ENCODE measurements around the gene RIN3. TPM values are rescaled to one million over a fixed set of nuclear protein-coding genes. Genes with fewer than 3 reads are reported as not detected.

RIN3 gene
- total RNA-seq, 1 experiment from 2014 or later, result 4.8 TPM

DNA sequence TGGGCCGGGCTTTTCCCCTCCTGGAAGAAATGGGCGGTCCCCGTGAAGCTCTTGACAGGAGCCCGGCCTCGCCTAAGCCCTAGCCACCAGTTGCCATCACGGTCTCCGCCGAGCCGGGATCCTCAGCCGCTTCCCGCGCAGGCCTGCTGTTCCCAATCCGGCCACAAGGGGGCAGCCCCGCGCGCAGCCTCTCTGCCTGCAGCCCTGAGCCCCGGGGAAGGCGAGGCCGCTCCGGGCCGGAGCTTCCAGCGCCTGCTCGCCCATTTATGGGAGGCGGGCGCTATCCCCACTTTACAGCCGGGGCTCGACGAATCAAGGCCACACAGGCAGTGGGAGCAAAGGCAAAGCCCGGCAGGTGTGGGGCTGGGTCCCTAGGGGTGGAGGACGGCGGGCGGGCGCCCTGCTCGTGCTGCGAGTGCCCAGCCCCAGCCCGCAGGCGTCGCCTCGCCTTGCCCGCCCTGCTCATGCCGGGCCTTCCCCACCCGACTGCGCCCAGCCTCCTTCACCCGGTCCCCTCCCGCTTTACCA is 173.4 kb downstream of the RIN3 start:
- peak overlapping the region; percentile 63 for H2AFZ ChIP-seq (ENCODE audit: low read length)
- no TSS peak for BruUV-seq (replicated peaks)
- H3K4me2 ChIP-seq (ENCODE audit: low read length), result peak overlapping the region; percentile 70
- H3K9me2 ChIP-seq (replicated peaks; ENCODE audit: low read length), result no peaks in the 10 kb centered on the region
- no peaks in the 10 kb centered on the region for H3K27me3 ChIP-seq (ENCODE audit: low read length)
- ChIA-PET POLR2A (ENCODE audit: unreplicated experiment) (no interaction called here), CTCF (interaction anchor here (0.6 kb wide), 2 partner anchors 101 to 566 kb away, joined by 3 read pairs; no protein-coding TSS in a partner anchor)
- ATAC-seq (peak; percentile 84), DNase-seq (peak; percentile 74)
- H3F3A ChIP-seq (ENCODE audit: low read length, unreplicated experiment), result no peaks in the 10 kb centered on the region
- no peaks in the 10 kb centered on the region for H3K79me2 ChIP-seq (ENCODE audit: low read length)
- H3K4me1 ChIP-seq (ENCODE audit: insufficient read depth, low read length), result 0 out of 2 replicates have a peak, but pooled peaks cover under 1% of the 10 kb centered on the region
- intact Hi-C loops (cut with micrococcal nuclease), result no loop called here
- no peak for TF ChIP-seq EZH2 (IDR thresholded peaks at IDR 0.05; ENCODE audit: low read length, unreplicated experiment)
- TF ChIP-seq, protein P1, sequence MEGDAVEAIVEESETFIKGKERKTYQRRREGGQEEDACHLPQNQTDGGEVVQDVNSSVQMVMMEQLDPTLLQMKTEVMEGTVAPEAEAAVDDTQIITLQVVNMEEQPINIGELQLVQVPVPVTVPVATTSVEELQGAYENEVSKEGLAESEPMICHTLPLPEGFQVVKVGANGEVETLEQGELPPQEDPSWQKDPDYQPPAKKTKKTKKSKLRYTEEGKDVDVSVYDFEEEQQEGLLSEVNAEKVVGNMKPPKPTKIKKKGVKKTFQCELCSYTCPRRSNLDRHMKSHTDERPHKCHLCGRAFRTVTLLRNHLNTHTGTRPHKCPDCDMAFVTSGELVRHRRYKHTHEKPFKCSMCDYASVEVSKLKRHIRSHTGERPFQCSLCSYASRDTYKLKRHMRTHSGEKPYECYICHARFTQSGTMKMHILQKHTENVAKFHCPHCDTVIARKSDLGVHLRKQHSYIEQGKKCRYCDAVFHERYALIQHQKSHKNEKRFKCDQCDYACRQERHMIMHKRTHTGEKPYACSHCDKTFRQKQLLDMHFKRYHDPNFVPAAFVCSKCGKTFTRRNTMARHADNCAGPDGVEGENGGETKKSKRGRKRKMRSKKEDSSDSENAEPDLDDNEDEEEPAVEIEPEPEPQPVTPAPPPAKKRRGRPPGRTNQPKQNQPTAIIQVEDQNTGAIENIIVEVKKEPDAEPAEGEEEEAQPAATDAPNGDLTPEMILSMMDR (conservative IDR thresholded peaks at IDR 0.05; ENCODE audit: low read depth, low read length), result peak; percentile 81
- H3K9ac ChIP-seq (ENCODE audit: low read length), result no peak overlapping the region
- H3K4me3 ChIP-seq (ENCODE audit: low read length), result no peak overlapping the region
- H3K36me3 ChIP-seq (ENCODE audit: low read depth, low read length), result no peaks in the 10 kb centered on the region
- no peaks in the 10 kb centered on the region for H3K9me3 ChIP-seq (ENCODE audit: low read length)
- no peak overlapping the region for H3K27ac ChIP-seq (ENCODE audit: low read length)
- H4K20me1 ChIP-seq (ENCODE audit: low read length), result no peaks in the 10 kb centered on the region

GRCh38 chr14:92687681-92688433 is 174.3 kb downstream of the RIN3 start:
- no peaks in the 10 kb centered on the region for H3F3A ChIP-seq (ENCODE audit: low read length, unreplicated experiment)
- no peaks in the 10 kb centered on the region for H3K27me3 ChIP-seq (ENCODE audit: low read length)
- no peaks in the 10 kb centered on the region for H3K9me2 ChIP-seq (replicated peaks; ENCODE audit: low read length)
- H3K36me3 ChIP-seq (ENCODE audit: low read depth, low read length), result no peaks in the 10 kb centered on the region
- H3K9ac ChIP-seq (ENCODE audit: low read length), result no peak overlapping the region
- CTCF ChIA-PET, result no interaction called here
- H2AFZ ChIP-seq (ENCODE audit: low read length), result no peak overlapping the region
- H3K27ac ChIP-seq (ENCODE audit: low read length), result no peak overlapping the region
- BruUV-seq (replicated peaks), result no TSS peak
- H3K9me3 ChIP-seq (ENCODE audit: low read length), result no peaks in the 10 kb centered on the region
- H3K4me2 ChIP-seq (ENCODE audit: low read length), result no peak overlapping the region
- no peaks in the 10 kb centered on the region for H3K79me2 ChIP-seq (ENCODE audit: low read length)
- POLR2A ChIA-PET (ENCODE audit: unreplicated experiment), result no interaction called here
- no peak overlapping the region for H3K4me3 ChIP-seq (ENCODE audit: low read length)
- intact Hi-C loops (cut with micrococcal nuclease), result no loop called here
- ATAC-seq (no peak), DNase-seq (no peak)
- no peaks in the 10 kb centered on the region for H4K20me1 ChIP-seq (ENCODE audit: low read length)
- H3K4me1 ChIP-seq (ENCODE audit: insufficient read depth, low read length), result peaks cover 9% of the 10 kb centered on the region
- TF ChIP-seq, protein P1 (conservative IDR thresholded peaks at IDR 0.05; ENCODE audit: low read depth, low read length), result no peak
- TF ChIP-seq EZH2phosphoT487 (IDR thresholded peaks at IDR 0.05; ENCODE audit: borderline replicate concordance, low read length) (no peak), EZH2 (IDR thresholded peaks at IDR 0.05; ENCODE audit: low read length, unreplicated experiment) (no peak)

Data from PC-3 (cell line).